ENCODE measurements around the gene FILIP1L.

Gene FILIP1L

DNA sequence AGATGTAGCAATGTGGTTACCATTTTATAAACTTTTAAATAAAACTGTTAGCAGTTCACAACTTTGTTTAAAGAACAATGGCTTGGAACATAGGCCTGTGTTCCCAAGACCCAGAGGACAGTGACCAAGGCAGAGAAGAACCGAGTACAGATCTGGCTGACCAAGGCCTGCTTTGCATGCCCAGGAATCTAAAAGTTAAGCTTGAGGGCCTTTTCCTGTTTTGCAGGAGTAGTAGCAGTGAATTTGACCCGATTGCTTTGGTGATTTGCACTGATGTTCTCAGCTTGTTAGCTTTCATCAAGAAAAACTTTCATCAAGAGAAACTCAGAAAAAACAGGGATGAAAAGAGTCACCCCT lies 9.9 kb downstream of the FILIP1L start:
- Histone ChIP-seq H3K27ac (no peak overlapping the region), H3K27me3 (replicated peaks) (no peaks in the 10 kb centered on the region), H3K4me3 (ENCODE audit: low read depth, low read length) (no peak overlapping the region), H3K36me3 (replicated peaks) (no peaks in the 10 kb centered on the region)
- no peak for TF ChIP-seq CTCF (IDR thresholded peaks at IDR 0.05; ENCODE audit: low read depth, low read length, missing control alignments)
- in situ Hi-C loops (cut with HindIII; ENCODE audit: low pct_ligation_motif_present, low sequenced_read_pairs) = no loop called here
- DNase-seq = no peak

- no peaks in the 10 kb centered on the region for H3K27me3 ChIP-seq (replicated peaks)
- TF ChIP-seq CTCF (IDR thresholded peaks at IDR 0.05; ENCODE audit: low read depth, low read length, missing control alignments) = no peak
- no peaks in the 10 kb centered on the region for H3K36me3 ChIP-seq (replicated peaks)
- no peak overlapping the region for H3K4me3 ChIP-seq (ENCODE audit: low read depth, low read length)
- DNase-seq = peak; percentile 76
- H3K27ac ChIP-seq = no peak overlapping the region
- in situ Hi-C loops (cut with HindIII; ENCODE audit: low pct_ligation_motif_present, low sequenced_read_pairs) = no loop called here
Measured at GRCh38 chr3:100103558-100104441, 10.5 kb downstream of the FILIP1L start.

- H3K27ac ChIP-seq = no peak overlapping the region
- no peak for TF ChIP-seq CTCF (IDR thresholded peaks at IDR 0.05; ENCODE audit: low read depth, low read length, missing control alignments)
- no peaks in the 10 kb centered on the region for H3K27me3 ChIP-seq (replicated peaks)
- H3K36me3 ChIP-seq (replicated peaks) = no peaks in the 10 kb centered on the region
- in situ Hi-C loops (cut with HindIII; ENCODE audit: low pct_ligation_motif_present, low sequenced_read_pairs) = no loop called here
- no peak for DNase-seq
- H3K4me3 ChIP-seq (ENCODE audit: low read depth, low read length) = no peak overlapping the region
Measured at GRCh38 chr3:100102757-100103156, 11.5 kb downstream of the FILIP1L start.

DNA sequence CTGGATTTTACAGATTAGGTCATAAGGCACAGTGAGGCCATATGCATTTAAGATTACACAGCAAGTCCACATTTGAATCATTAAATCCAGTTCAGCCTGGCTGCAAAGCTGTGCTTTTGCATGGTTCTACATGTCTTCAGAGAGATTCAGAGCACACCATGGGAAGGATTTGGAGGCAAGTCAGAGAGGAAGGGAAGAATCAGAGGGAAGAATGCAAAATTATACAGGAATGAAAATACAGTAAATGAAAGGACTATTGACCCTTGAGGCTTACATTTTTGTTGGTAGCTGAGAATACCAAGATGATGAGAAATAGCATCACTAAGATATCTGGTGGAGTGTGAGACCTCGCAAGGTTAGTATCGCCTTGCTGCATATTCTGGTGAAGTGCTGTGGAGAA lies 13.9 kb downstream of the FILIP1L start:
- no peaks in the 10 kb centered on the region for H3K27me3 ChIP-seq (replicated peaks)
- no peak overlapping the region for H3K4me3 ChIP-seq (ENCODE audit: low read depth, low read length)
- in situ Hi-C loops (cut with HindIII; ENCODE audit: low pct_ligation_motif_present, low sequenced_read_pairs) = no loop called here
- DNase-seq = peak; percentile 58
- H3K36me3 ChIP-seq (replicated peaks) = no peaks in the 10 kb centered on the region
- no peak for TF ChIP-seq CTCF (IDR thresholded peaks at IDR 0.05; ENCODE audit: low read depth, low read length, missing control alignments)
- no peak overlapping the region for H3K27ac ChIP-seq

DNA sequence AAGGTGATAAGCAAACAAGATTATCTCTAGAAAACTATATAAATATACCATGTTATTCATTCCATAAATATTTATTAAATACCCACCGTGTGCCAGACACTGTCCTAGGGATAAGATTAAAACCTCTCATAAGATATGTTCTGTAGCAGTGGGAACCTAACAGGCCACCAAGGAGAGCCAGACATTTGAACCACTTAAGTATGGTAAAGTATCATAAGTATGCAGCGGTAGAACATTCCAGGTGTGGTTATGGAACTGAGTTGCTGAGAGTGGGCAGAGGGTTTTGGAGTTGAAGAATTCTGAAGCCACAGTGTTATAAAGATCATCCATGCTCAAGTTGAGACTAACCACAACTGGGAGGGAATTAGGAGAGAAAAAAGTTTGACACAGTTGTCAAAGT lies 14.7 kb downstream of the FILIP1L start:
- in situ Hi-C loops (cut with HindIII; ENCODE audit: low pct_ligation_motif_present, low sequenced_read_pairs) = no loop called here
- no peak for DNase-seq
- TF ChIP-seq CTCF (IDR thresholded peaks at IDR 0.05; ENCODE audit: low read depth, low read length, missing control alignments) = no peak
- no peak overlapping the region for H3K27ac ChIP-seq
- no peak overlapping the region for H3K4me3 ChIP-seq (ENCODE audit: low read depth, low read length)
- H3K27me3 ChIP-seq (replicated peaks) = no peaks in the 10 kb centered on the region
- H3K36me3 ChIP-seq (replicated peaks) = no peaks in the 10 kb centered on the region

DNA sequence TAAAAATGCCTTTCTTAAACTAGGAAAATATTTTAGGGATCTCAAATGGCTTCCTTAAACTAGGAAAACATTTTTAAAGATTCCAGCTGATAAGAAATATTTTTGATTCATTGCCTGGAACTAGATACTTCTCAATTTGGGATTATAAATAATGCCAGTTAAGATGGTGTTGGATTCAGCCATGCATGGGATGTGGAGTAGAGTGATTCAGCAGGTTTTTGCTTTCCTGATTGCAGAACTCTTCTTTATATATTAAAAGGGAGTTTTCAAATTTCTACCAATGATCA lies 15.6 kb downstream of the FILIP1L start:
- Histone ChIP-seq H3K27ac (no peak overlapping the region), H3K4me3 (ENCODE audit: low read depth, low read length) (no peak overlapping the region), H3K27me3 (replicated peaks) (no peaks in the 10 kb centered on the region), H3K36me3 (replicated peaks) (no peaks in the 10 kb centered on the region)
- DNase-seq = no peak
- in situ Hi-C loops (cut with HindIII; ENCODE audit: low pct_ligation_motif_present, low sequenced_read_pairs) = no loop called here
- no peak for TF ChIP-seq CTCF (IDR thresholded peaks at IDR 0.05; ENCODE audit: low read depth, low read length, missing control alignments)
